ENCODE data around the gene RAD51B. TPM values are rescaled to one million over a fixed set of nuclear protein-coding genes. Genes with fewer than 3 reads are reported as not detected.

Gene RAD51B
- total RNA-seq, 1 experiment from 2014 or later: 20.0 TPM

DNA sequence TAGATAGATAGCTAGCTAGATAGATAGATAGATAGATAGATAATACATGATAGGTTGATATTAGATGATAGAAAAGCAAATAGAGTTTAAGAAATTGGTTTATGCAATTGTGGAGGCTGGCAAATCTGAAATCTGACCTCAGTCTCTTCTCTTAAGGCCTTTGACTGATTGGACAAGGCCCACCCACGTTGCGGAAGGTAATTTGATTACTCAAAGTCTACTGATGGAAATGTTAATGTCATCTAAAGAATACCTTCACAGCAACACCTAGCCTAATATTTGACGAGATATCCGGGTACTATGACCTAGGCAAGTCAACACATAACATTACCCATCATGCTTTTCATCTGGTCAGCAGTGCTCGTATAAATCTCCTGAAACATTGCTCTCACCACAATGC is 782.9 kb downstream of the RAD51B start:
- H3K9me3 ChIP-seq (ENCODE audit: control insufficient read depth in 1 of 2, insufficient read depth in 1 of 2, low read depth in 1 of 2, low read length in 2 of 2): peaks cover 0 to 7% of the 10 kb centered on the region in 2 experiments; a peak in 1 of 4 replicates
- CTCF ChIA-PET: no interaction called here
- H2AFZ ChIP-seq (ENCODE audit: low read depth, low read length, poor library complexity, severe bottlenecking): no peak overlapping the region
- no peaks in the 10 kb centered on the region for H4K20me1 ChIP-seq (ENCODE audit: insufficient read depth)
- RAD21 ChIA-PET (ENCODE audit: low non-redundant PET in 1 of 2, low total read pairs in 2 of 2, uncharacterized antibody in 2 of 2, unreplicated experiment in 2 of 2): no interaction called here
- no peak for ATAC-seq
- DNase-seq (ENCODE audit: low read depth, low spot score): no peak
- no peaks in the 10 kb centered on the region for H3K79me2 ChIP-seq (ENCODE audit: insufficient read depth, low read length)
- no peaks in the 10 kb centered on the region for H3K36me3 ChIP-seq (ENCODE audit: control insufficient read depth in 1 of 2, insufficient read depth in 2 of 2, low read length in 2 of 2)
- no peak overlapping the region for H3K4me2 ChIP-seq (ENCODE audit: low read length)
- no peaks in the 10 kb centered on the region for H3K27me3 ChIP-seq (ENCODE audit: insufficient read depth, low read length)
- no peak overlapping the region for H3K4me3 ChIP-seq (replicated peaks in 1 of 2; ENCODE audit: low read depth in 1 of 2, low read length in 2 of 2)
- POLR2A ChIA-PET: no interaction called here
- H3K27ac ChIP-seq (ENCODE audit: low read depth, low read length): no peak overlapping the region
- H3K4me1 ChIP-seq (ENCODE audit: control insufficient read depth in 1 of 2, insufficient read depth in 2 of 2, low read length in 2 of 2): peaks cover 28 to 38% of the 10 kb centered on the region in 2 experiments
- TF ChIP-seq EZH2phosphoT487 (IDR thresholded peaks at IDR 0.05; ENCODE audit: borderline replicate concordance): no peak
- no peak for TF ChIP-seq SRF (IDR thresholded peaks at IDR 0.05; ENCODE audit: low read depth)
- no peak for TF ChIP-seq ZNF274 (IDR thresholded peaks at IDR 0.05; ENCODE audit: low read depth, low read length)
- TF ChIP-seq FOSL1 (IDR thresholded peaks at IDR 0.05; ENCODE audit: low read depth): no peak
- no peak for TF ChIP-seq JUND (IDR thresholded peaks at IDR 0.05)
- no peak for TF ChIP-seq CBX3 (IDR thresholded peaks at IDR 0.05; ENCODE audit: low read depth)
- TF ChIP-seq ELF1 (IDR thresholded peaks at IDR 0.05; ENCODE audit: borderline replicate concordance, low read depth): no peak
- TF ChIP-seq RAD21 (IDR thresholded peaks at IDR 0.05; ENCODE audit: low read depth): no peak
- no peak for TF ChIP-seq EZH2 (IDR thresholded peaks at IDR 0.05)
- TF ChIP-seq POLR2A (IDR thresholded peaks at IDR 0.05; ENCODE audit: borderline replicate concordance, extremely low read depth, insufficient read depth, insufficient read length): no peak
- TF ChIP-seq YY1 (IDR thresholded peaks at IDR 0.05; ENCODE audit: extremely low read depth, insufficient replicate concordance, low read depth, low read length): no peak
- TF ChIP-seq CEBPB (IDR thresholded peaks at IDR 0.05; ENCODE audit: low read depth): no peak
- H3K9me2 ChIP-seq (ENCODE audit: insufficient read depth): no peaks in the 10 kb centered on the region
- intact Hi-C loops (cut with micrococcal nuclease): no loop called here
- H3K9ac ChIP-seq (ENCODE audit: low read length): no peak overlapping the region
- BruUV-seq (replicated peaks): no TSS peak

Data from HCT116 (cell line).